SK-N-SH (cell line): ENCODE results near the gene INHBE.

Experiments
- FOXM1 ChIP-seq: IDR thresholded peaks from 2 replicates; pipeline ENCODE4 v1.4.0; 2012; ENCODE audit warnings: low read depth, mild to moderate bottlenecking
- RAD21 ChIP-seq: IDR thresholded peaks from 2 replicates; pipeline ENCODE4 v1.6.1; 2012; ENCODE audit warnings: mild to moderate bottlenecking, low read length
- TAF1 ChIP-seq: IDR thresholded peaks from 2 replicates; pipeline ENCODE4 v1.6.1; 2012; ENCODE audit warnings: low read depth, mild to moderate bottlenecking, low read length, moderate library complexity, borderline replicate concordance
- TF ChIP-seq, protein P1 (sequence below): fragments of 150-350 bp; IDR thresholded peaks from 2 replicates; pipeline ENCODE4 v1.6.1; 2017; ENCODE audit warnings: antibody characterized with exemption, low read length, low read depth, borderline replicate concordance

DNA sequence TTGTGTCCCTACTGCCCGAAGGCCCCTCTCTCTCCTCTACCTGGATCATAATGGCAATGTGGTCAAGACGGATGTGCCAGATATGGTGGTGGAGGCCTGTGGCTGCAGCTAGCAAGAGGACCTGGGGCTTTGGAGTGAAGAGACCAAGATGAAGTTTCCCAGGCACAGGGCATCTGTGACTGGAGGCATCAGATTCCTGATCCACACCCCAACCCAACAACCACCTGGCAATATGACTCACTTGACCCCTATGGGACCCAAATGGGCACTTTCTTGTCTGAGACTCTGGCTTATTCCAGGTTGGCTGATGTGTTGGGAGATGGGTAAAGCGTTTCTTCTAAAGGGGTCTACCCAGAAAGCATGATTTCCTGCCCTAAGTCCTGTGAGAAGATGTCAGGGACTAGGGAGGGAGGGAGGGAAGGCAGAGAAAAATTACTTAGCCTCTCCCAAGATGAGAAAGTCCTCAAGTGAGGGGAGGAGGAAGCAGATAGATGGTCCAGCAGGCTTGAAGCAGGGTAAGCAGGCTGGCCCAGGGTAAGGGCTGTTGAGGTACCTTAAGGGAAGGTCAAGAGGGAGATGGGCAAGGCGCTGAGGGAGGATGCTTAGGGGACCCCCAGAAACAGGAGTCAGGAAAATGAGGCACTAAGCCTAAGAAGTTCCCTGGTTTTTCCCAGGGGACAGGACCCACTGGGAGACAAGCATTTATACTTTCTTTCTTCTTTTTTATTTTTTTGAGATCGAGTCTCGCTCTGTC lies 1.8 kb downstream of the INHBE start:
- TF ChIP-seq TAF1: no peak
- TF ChIP-seq RAD21: no peak
- TF ChIP-seq, protein P1, sequence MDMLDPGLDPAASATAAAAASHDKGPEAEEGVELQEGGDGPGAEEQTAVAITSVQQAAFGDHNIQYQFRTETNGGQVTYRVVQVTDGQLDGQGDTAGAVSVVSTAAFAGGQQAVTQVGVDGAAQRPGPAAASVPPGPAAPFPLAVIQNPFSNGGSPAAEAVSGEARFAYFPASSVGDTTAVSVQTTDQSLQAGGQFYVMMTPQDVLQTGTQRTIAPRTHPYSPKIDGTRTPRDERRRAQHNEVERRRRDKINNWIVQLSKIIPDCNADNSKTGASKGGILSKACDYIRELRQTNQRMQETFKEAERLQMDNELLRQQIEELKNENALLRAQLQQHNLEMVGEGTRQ: no peak
- no peak for TF ChIP-seq FOXM1
